Nephron (organoid): ENCODE measurements around the gene CEP43.

Source experiments
- H3K27ac Mint-ChIP-seq, 3 experiments: 2 replicates each; pipeline ENCODE4 v1.8.0; 2020; ENCODE audit warnings: mixed read lengths in 3 of 3, mild to moderate bottlenecking in 2 of 3, moderate library complexity in 1 of 3
- H3K27me3 Mint-ChIP-seq: 2 replicates; pipeline ENCODE4 v1.8.0; 2021; ENCODE audit warnings: low read depth, mild to moderate bottlenecking, moderate library complexity, mixed read lengths
- H3K36me3 Mint-ChIP-seq: 2 replicates; pipeline ENCODE4 v1.8.0; 2020; ENCODE audit warnings: low read depth, mixed read lengths
- H3K4me1 Mint-ChIP-seq: 2 replicates; pipeline ENCODE4 v1.8.0; 2020; ENCODE audit warnings: mixed read lengths
- H3K4me3 Mint-ChIP-seq, 3 experiments: 2 replicates each; pipeline ENCODE4 v1.8.0; 2020; ENCODE audit warnings: mild to moderate bottlenecking in 3 of 3, mixed read lengths in 3 of 3, moderate library complexity in 2 of 3
- H3K9me3 Mint-ChIP-seq: 2 replicates; pipeline ENCODE4 v1.8.0; 2020; ENCODE audit warnings: mixed read lengths
- TF ChIP-seq, protein P1 (sequence below), 3 experiments: fragments of 200-600 bp; sonication (generic); IDR thresholded peaks; one replicate each; pipeline ENCODE4 v1.5.0; 2021; ENCODE audit warnings: antibody characterized with exemption in 3 of 3; ENCODE audit not compliant: unreplicated experiment in 3 of 3

CEP43 gene

GRCh38 chr6:167013067-167013466 is 13.9 kb downstream of the CEP43 start:
- no peak overlapping the region for H3K4me3 Mint-ChIP-seq
- H3K27ac Mint-ChIP-seq: no peak overlapping the region
- peaks cover 53% of the 10 kb centered on the region for H3K36me3 Mint-ChIP-seq
- H3K4me1 Mint-ChIP-seq: peaks cover 3% of the 10 kb centered on the region
- H3K9me3 Mint-ChIP-seq: no peaks in the 10 kb centered on the region
- TF ChIP-seq, protein P1, sequence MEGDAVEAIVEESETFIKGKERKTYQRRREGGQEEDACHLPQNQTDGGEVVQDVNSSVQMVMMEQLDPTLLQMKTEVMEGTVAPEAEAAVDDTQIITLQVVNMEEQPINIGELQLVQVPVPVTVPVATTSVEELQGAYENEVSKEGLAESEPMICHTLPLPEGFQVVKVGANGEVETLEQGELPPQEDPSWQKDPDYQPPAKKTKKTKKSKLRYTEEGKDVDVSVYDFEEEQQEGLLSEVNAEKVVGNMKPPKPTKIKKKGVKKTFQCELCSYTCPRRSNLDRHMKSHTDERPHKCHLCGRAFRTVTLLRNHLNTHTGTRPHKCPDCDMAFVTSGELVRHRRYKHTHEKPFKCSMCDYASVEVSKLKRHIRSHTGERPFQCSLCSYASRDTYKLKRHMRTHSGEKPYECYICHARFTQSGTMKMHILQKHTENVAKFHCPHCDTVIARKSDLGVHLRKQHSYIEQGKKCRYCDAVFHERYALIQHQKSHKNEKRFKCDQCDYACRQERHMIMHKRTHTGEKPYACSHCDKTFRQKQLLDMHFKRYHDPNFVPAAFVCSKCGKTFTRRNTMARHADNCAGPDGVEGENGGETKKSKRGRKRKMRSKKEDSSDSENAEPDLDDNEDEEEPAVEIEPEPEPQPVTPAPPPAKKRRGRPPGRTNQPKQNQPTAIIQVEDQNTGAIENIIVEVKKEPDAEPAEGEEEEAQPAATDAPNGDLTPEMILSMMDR (IDR thresholded peaks at IDR 0.05; ENCODE audit: unreplicated experiment in 3 of 3): no peak
- no peaks in the 10 kb centered on the region for H3K27me3 Mint-ChIP-seq

DNA sequence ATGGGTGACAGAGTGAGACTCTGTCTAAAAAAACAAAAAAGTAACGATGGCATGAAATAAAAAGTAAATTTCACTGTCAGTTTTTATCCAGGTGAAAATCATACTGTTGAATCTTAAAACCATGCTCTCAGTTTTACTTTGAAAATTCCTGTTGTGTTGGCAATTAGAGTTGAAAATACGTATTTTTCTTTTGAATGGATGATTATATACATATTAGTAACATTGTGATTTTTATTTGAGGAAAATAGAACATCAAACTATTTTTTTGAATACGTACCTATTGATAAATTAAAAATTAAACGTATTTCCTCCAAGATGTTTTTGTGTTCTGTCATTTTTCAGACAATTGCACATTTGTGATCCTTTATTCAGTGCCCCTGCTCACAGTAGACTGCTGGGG is 14.7 kb downstream of the CEP43 start:
- TF ChIP-seq, protein P1 (IDR thresholded peaks at IDR 0.05; ENCODE audit: unreplicated experiment in 3 of 3): no peak
- no peak overlapping the region for H3K4me3 Mint-ChIP-seq
- H3K9me3 Mint-ChIP-seq: no peaks in the 10 kb centered on the region
- H3K36me3 Mint-ChIP-seq: peaks cover 50% of the 10 kb centered on the region
- H3K27me3 Mint-ChIP-seq: no peaks in the 10 kb centered on the region
- H3K27ac Mint-ChIP-seq: no peak overlapping the region
- no peaks in the 10 kb centered on the region for H3K4me1 Mint-ChIP-seq

- H3K36me3 Mint-ChIP-seq: peaks cover 49% of the 10 kb centered on the region
- H3K9me3 Mint-ChIP-seq: no peaks in the 10 kb centered on the region
- H3K4me1 Mint-ChIP-seq: no peaks in the 10 kb centered on the region
- H3K27ac Mint-ChIP-seq: no peak overlapping the region
- TF ChIP-seq, protein P1 (IDR thresholded peaks at IDR 0.05; ENCODE audit: unreplicated experiment in 3 of 3): no peak
- H3K27me3 Mint-ChIP-seq: no peaks in the 10 kb centered on the region
- no peak overlapping the region for H3K4me3 Mint-ChIP-seq
These were observed 16.1 kb downstream of the CEP43 start for GRCh38 chr6:167015302-167015701.

GRCh38 chr6:167020206-167020605 is 21.0 kb downstream of the CEP43 start:
- Mint-ChIP-seq H3K27me3 (no peaks in the 10 kb centered on the region), H3K9me3 (no peaks in the 10 kb centered on the region), H3K27ac (no peak overlapping the region), H3K4me1 (no peaks in the 10 kb centered on the region), H3K4me3 (no peak overlapping the region), H3K36me3 (peaks cover 18% of the 10 kb centered on the region)
- TF ChIP-seq, protein P1 (IDR thresholded peaks at IDR 0.05; ENCODE audit: unreplicated experiment in 3 of 3): no peak

DNA sequence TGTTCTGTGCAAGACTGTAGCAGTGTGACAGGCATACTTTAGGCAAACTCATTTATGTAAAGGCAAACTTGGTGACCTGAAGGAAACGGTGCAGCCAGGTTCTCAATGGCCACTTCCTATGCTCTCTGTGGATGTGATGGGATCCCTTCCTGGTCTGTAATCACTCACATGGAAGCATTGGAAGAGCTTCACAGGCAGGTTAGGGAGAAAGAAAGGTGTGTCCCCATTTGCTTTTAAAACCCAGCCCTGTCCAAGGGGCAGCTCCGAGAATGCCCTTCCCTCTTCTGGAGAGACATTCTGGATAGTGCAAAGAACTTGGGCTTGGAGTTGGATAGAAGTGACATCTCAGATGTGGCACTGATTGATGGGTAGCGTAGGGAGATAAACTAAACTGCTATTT is 28.1 kb downstream of the CEP43 start:
- Mint-ChIP-seq H3K4me3 (no peak overlapping the region), H3K36me3 (peaks cover 58% of the 10 kb centered on the region), H3K4me1 (no peaks in the 10 kb centered on the region), H3K9me3 (no peaks in the 10 kb centered on the region), H3K27me3 (no peaks in the 10 kb centered on the region), H3K27ac (no peak overlapping the region)
- TF ChIP-seq, protein P1 (IDR thresholded peaks at IDR 0.05; ENCODE audit: unreplicated experiment in 3 of 3): no peak

GRCh38 chr6:167027772-167028171 is 28.6 kb downstream of the CEP43 start:
- Mint-ChIP-seq H3K27me3 (no peaks in the 10 kb centered on the region), H3K36me3 (peaks cover 62% of the 10 kb centered on the region), H3K9me3 (no peaks in the 10 kb centered on the region), H3K4me3 (no peak overlapping the region), H3K27ac (no peak overlapping the region), H3K4me1 (no peaks in the 10 kb centered on the region)
- TF ChIP-seq, protein P1 (IDR thresholded peaks at IDR 0.05; ENCODE audit: unreplicated experiment in 3 of 3): no peak
